VCaP (cell line): ENCODE measurements around the gene TRMT61A.

Experiments
- H3K27ac ChIP-seq: fragments of 450-650 bp; 2 replicates; pipeline ENCODE4 v1.5.1; 2017
- TF ChIP-seq, protein P1 (sequence below): fragments of 450-650 bp; conservative IDR thresholded peaks from 2 replicates; pipeline ENCODE4 v1.5.1; 2017; ENCODE audit warnings: mild to moderate bottlenecking, moderate library complexity

Gene TRMT61A

DNA sequence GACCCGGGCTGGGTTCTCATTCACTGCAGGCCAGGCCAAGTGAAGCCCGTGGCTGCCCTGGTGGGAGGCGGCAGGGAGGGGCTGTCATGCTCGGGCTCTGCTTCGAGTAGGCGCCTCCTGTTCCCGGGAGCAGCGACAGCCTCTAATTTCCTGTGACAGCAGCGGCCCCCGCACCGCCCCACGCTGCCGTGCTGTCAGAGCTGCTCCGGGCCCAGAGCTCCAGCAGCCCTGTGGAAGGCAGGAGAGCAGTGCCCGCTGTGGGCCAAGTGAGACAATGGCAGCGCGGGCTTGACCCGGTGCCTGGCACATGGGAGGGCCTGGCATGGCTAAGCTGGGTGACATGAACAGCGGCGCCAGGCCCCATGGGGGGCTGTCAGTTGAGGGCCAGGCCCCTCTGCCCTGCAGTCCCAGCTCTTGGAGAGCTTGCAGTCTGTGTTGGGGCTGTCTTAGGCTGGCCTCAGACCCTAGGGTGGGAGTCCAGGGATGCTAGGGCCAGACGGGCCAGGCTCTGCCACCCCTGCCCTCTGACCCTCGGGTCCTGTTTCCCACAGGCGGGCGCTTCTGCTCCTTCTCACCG, 5.1 kb downstream of the TRMT61A start:
- TF ChIP-seq, protein P1, sequence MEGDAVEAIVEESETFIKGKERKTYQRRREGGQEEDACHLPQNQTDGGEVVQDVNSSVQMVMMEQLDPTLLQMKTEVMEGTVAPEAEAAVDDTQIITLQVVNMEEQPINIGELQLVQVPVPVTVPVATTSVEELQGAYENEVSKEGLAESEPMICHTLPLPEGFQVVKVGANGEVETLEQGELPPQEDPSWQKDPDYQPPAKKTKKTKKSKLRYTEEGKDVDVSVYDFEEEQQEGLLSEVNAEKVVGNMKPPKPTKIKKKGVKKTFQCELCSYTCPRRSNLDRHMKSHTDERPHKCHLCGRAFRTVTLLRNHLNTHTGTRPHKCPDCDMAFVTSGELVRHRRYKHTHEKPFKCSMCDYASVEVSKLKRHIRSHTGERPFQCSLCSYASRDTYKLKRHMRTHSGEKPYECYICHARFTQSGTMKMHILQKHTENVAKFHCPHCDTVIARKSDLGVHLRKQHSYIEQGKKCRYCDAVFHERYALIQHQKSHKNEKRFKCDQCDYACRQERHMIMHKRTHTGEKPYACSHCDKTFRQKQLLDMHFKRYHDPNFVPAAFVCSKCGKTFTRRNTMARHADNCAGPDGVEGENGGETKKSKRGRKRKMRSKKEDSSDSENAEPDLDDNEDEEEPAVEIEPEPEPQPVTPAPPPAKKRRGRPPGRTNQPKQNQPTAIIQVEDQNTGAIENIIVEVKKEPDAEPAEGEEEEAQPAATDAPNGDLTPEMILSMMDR: no peak
- H3K27ac ChIP-seq: no peak overlapping the region

DNA sequence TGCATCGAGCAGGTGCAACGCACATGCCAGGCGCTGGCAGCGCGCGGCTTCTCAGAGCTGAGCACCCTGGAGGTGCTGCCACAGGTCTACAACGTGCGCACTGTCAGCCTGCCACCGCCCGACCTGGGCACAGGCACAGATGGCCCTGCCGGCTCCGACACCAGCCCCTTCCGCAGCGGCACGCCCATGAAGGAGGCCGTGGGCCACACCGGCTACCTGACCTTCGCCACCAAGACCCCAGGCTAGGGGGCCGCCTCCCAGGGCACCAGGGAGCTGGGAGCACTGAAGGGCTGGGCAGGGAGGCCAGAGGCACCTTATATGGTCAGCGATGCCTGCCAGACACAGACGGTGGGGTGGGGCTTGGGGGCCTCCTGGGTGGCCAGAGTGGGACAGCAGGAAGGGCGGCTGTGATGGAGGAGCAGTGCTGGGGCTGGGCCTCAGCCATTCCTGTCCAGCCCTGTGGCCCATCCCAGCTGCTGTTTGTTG, 5.6 kb downstream of the TRMT61A start:
- H3K27ac ChIP-seq: no peak overlapping the region
- TF ChIP-seq, protein P1: no peak

DNA sequence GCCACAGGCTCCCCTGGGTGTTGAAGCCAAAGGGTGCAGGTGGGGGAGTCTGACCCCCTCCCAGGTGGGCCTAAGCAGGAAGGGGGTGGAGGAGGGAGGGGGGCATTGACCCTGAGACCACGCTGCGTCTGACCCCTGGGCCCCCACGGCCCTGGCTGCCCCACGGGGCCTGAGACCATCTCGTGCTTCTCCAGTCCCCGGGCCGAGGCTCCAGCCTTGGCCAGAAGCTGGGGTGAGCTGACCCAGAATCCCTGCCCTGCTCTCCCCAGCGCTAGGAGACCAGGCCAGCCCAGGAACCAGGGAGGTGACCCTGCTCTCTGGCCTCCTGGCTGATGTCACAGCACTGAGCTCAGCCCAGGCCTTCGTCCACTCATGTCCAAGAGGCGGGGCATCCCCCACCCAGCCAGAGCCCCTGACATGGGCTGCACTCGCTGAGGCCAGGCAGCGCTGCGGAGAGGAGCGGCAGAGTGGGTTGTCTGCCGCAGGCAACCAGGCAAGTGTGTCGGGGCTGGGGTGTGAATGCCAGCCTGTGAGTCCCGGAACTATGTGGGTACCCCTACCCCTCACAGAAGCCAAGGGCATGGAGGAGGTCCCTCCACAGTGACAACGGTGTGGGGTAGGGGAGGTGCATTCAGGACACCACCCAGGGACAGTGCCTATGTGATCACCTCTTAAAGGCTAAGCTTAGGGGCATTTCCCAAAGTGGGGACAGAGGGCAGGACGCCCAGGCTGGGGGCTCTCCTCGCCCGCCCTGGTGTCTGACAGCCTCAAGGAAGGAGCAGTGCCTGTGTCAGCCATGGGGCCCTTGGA, 6.3 kb downstream of the TRMT61A start:
- TF ChIP-seq, protein P1: no peak
- H3K27ac ChIP-seq: no peak overlapping the region

DNA sequence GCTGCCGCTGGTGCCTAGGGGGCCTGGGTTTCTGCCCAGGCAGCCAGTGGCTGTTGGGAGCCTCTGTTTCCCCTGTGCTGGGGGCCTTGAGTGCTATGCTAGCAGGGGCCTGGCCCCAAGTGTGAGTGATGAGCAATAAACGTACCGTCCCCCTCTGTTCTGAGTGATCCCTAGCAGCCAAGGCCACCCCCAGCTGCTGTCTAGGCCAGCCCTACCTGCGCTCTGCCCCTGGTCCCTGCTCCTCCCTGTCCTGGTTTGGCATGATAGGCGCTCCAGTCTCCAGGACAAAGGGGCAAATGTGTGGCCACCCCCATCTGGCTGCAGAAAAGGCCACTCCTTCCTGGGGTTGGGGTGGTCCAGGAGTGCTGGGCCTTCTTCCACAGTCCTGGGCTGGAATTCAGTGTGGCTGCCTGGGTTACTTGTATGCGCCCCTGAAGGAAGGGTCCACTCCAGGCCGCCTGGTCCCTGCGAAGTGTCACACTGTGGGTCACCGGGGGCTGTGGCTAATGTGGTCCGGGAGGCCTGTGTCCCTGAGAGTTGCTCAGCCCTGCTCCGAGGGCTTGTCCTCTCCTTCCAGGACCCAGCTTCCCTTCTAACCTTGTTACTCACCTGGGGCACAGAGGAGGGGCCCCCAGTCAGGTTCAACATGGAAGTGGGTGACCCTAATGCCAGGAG, 7.0 kb downstream of the TRMT61A start:
- no peak overlapping the region for H3K27ac ChIP-seq
- TF ChIP-seq, protein P1: no peak

DNA sequence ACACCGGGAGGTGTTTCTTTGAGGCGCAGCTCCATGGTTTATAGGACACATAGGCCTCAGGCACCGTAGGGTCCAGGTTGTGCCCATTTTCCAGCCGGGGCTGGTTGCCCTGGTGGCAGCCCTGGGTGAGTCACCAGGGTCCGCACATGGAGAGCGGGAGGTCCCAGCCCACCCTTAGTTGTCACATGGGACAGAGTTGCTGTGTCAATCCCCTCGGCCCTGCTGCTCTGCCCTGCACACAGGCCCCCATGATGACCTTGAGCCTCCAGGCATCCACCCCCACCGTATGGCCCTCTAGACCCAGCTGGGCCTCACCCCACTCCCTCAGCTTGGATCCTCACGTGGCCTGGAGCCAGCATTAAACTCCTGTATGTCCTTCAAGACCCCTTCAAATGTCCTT, 7.7 kb downstream of the TRMT61A start:
- no peak overlapping the region for H3K27ac ChIP-seq
- TF ChIP-seq, protein P1: no peak

DNA sequence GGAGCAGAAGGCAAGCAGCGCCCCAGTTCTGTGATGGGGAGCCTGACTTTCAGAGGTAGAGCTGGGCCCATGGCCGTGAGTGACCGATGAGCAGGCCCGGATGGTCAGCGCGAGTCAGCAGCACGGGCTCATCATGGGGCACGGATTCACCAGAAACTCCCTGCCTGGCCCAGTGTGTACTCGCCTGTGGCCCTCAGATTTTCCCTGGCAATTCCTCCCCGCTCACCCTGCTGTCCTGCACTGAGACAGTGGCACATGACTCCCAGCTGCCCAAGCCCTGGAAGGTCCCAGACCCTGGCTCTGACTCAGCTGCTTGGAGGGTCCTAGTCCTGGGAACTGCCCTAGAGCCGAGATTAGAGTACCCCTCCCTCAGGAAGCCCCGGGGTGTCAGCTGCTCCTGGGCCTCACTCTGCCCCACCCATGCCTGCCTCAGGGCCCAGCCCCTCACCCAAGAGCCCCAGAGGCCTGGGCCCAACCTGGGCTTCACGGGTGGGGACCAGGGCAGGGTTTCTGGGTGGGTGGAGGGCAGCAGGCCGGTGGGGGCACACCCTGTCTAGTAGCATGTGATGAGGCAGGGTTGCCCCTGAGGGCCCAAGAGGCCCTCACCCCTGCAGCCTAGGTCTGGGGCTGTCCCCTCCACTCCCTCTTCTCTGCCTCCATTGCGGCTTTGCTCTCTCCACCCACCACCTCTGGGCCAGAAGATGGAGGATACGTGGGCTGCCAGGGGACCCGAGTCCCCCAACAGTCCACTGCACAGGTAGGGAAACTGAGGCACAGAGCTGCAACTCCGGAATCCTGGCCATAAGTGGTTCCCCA, 8.4 kb downstream of the TRMT61A start:
- H3K27ac ChIP-seq: no peak overlapping the region
- TF ChIP-seq, protein P1: no peak
